T47D (cell line): Measurements from ENCODE around the gene DARS1.

Experiments used
- DNase-seq, 2 experiments: peaks; one replicate each; pipeline versions ENCODE4 v3.0.0 to v3.0.0-alpha.2; 2011 to 2012; ENCODE audit warnings: low read depth in 1 of 2, low spot score in 1 of 2
- JUND ChIP-seq: IDR thresholded peaks from 2 replicates; pipeline ENCODE4 v1.6.1; 2012; ENCODE audit warnings: low read depth
- in situ Hi-C: cut with HindIII; loops from 2 replicates; pipeline ENCODE4 v1.10.0; 2016; ENCODE audit warnings: low sequenced_read_pairs, low pct_unique_long_range_greater_than_20kb

Gene DARS1

GRCh38 chr2:135945526-135945925, 39.9 kb downstream of the DARS1 start:
- DNase-seq: no peak
- TF ChIP-seq JUND: no peak

GRCh38 chr2:135944625-135945024, 40.8 kb downstream of the DARS1 start:
- in situ Hi-C loops: no loop called here
- no peak for DNase-seq
- TF ChIP-seq JUND: no peak

More at GRCh38 chr2:135945526-135945925, 39.9 kb downstream of the DARS1 start:
- in situ Hi-C loops: no loop called here

GRCh38 chr2:135942936-135943688, 42.3 kb downstream of the DARS1 start:
- in situ Hi-C loops: no loop called here
- no peak for DNase-seq
- TF ChIP-seq JUND: no peak

- no peak for DNase-seq
- no peak for TF ChIP-seq JUND
- in situ Hi-C loops: no loop called here
These were observed 48.9 kb downstream of the DARS1 start for GRCh38 chr2:135936524-135936923.

DNA sequence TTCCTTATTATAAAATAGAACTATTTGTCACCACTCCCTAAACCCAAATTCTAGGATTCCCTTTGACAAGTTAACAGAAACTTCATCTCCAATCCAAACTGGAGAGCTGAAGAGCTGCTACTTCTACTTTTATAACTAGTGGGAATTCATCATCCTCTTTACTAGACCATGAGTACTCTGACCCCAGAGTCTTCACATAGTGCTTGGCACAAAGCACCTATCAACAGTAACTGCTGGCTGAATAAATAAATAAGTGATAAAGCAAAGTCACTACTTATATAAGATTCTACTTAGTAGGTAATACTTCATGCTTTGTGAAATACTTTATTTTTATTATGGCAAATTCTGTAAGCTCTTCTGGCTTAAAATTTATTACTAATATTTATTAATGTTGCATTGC, 49.5 kb downstream of the DARS1 start:
- TF ChIP-seq JUND: no peak
- no peak for DNase-seq
- in situ Hi-C loops: no loop called here

DNA sequence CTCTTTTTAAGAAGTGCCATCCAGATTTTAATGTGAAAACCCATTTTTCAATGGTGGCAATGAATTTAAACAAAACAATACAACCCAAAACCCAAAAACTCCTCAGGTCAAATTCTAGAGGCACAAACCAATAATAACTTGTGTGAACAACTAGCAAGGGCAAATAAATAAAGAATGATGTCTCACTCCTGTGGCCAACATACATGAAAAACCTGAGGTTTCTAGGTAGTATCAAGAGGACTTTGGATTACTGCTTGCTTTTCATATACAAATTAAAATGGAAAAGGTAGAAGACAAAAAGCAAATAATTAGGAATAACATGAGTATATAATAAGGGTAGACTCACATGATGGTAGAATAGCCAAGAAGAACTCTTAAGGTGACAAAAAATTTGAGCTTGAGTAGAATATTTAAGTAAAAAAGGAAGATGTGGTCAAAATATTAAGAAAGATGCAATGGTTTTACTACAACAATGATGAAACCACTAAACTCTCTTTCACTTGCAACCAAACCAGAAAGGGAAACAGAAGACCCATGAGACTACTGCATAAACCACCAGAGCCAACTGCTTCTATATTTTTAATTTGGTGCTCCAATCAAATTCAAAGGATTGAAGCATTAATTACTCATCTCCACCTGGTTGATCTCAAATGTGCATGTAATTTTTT, 53.5 kb downstream of the DARS1 start:
- no peak for DNase-seq
- in situ Hi-C loops: no loop called here
- no peak for TF ChIP-seq JUND

GRCh38 chr2:135926605-135927004, 58.8 kb downstream of the DARS1 start:
- peak in 1 of 2 experiments; percentile 25 for DNase-seq
- in situ Hi-C loops: no loop called here
- no peak for TF ChIP-seq JUND

GRCh38 chr2:135925571-135925970, 59.9 kb downstream of the DARS1 start:
- no peak for TF ChIP-seq JUND
- no peak for DNase-seq
- in situ Hi-C loops: no loop called here

DNA sequence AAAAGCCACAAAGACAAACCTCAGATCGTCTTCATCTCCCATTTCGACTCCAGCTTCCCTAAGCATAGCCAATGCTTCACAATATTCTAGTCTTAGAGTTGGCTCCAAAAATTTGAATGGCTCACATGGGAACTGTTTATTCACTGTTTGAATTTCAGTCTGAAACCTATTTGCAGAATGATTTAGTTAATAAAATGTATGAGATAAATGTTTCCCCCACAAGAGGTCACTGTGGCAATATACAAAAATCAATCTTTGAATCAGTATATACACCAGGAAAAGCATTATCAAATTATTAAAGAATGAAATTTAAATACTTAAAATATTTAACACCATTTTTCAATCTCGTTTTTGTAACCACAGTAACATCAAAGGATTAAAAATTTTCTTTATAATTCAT, 69.2 kb downstream of the DARS1 start:
- peak in 1 of 2 experiments; percentile 38 for DNase-seq
- in situ Hi-C loops: no loop called here
- no peak for TF ChIP-seq JUND

DNA sequence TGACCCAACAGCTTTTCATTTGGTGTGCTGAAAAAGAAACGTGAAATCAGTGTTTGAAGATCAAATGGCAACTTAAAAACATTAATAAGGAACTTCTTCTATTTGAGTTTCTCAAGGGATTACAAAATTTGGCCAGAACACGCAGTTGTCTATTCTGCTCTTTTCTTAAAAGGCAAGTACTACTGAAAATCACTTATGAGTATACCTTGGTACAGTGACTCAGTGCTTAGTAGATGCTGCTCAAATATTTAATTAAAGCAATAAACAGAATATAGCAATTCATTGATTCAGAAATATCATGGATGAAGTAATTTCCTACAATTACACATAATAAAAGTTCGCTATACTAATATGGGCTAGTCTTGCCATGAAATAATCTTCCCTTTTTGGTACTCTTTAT, 70.9 kb downstream of the DARS1 start:
- in situ Hi-C loops: no loop called here
- no peak for DNase-seq
- TF ChIP-seq JUND: no peak

GRCh38 chr2:135913727-135914365, 71.6 kb downstream of the DARS1 start:
- TF ChIP-seq JUND: no peak
- in situ Hi-C loops: no loop called here
- peak; percentile 7 to 53 for DNase-seq

- in situ Hi-C loops: no loop called here
- TF ChIP-seq JUND: no peak
- DNase-seq: no peak
These were observed 75.5 kb downstream of the DARS1 start for GRCh38 chr2:135909976-135910375.

GRCh38 chr2:135905679-135906078, 79.7 kb downstream of the DARS1 start:
- DNase-seq: no peak
- no peak for TF ChIP-seq JUND
- in situ Hi-C loops: no loop called here
